NT2/D1 (cell line): ENCODE results near the gene APOBEC3H.

Experiments used
- YY1 ChIP-seq: IDR thresholded peaks from 2 replicates; pipeline ENCODE4 v1.6.1; 2011; ENCODE audit not compliant: insufficient read length, insufficient read depth
- ZNF274 ChIP-seq: IDR thresholded peaks from 2 replicates; pipeline ENCODE4 v1.6.1; 2011; ENCODE audit warnings: mild to moderate bottlenecking, low read depth, low read length

GRCh38 chr22:39088685-39089032 lies 8.4 kb upstream of the APOBEC3H start:
- TF ChIP-seq YY1, result no peak
- no peak for TF ChIP-seq ZNF274
